Large intestine (tissue), 3 donors: ENCODE data around the gene TBC1D24. TPM values are rescaled to one million over a fixed set of nuclear protein-coding genes. Genes with fewer than 3 reads are reported as not detected.

Experiments used
- DNase-seq, 2 donors: peaks; one replicate each; pipeline versions ENCODE4 v3.0.0 to v3.0.0-alpha.2; 2013
- H3K27ac ChIP-seq: one replicate; pipeline ENCODE4 v1.5.1; 2013; ENCODE audit warnings: low read length
- H3K27me3 ChIP-seq: 2 replicates; pipeline ENCODE4 v1.6.1; 2013; ENCODE audit warnings: low read length; ENCODE audit not compliant: control insufficient read depth, insufficient read depth
- H3K36me3 ChIP-seq: 2 replicates; pipeline ENCODE4 v1.6.1; 2013; ENCODE audit warnings: low read length; ENCODE audit not compliant: control insufficient read depth, insufficient read depth
- H3K4me1 ChIP-seq: one replicate; pipeline ENCODE4 v1.6.1; 2013; ENCODE audit warnings: low read length; ENCODE audit not compliant: control insufficient read depth, insufficient read depth
- H3K4me3 ChIP-seq: one replicate; pipeline ENCODE4 v1.5.1; 2013; ENCODE audit warnings: low read length
- H3K9me3 ChIP-seq: one replicate; pipeline ENCODE4 v1.6.1; 2013; ENCODE audit warnings: mild to moderate bottlenecking, low read depth, low read length, moderate library complexity; ENCODE audit not compliant: control insufficient read depth
- WGBS: methylation state at CpG from one replicate; pipeline ENCODE4 v1.1.5; 2013; ENCODE audit warnings: low lambda C conversion rate; ENCODE audit not compliant: insufficient coverage; 5-methylcytosine and 5-hydroxymethylcytosine counted together
- polyA plus RNA-seq: library from polyadenylated mRNA; unstranded; fragments of 120-200 nt; gene quantifications from one replicate; pipeline ENCODE4 v1.2.1, GENCODE V29; 2013

TBC1D24 gene
- polyA plus RNA-seq, 1 donor: 15.1 TPM

- DNase-seq: peak; percentile 90 to 92
- H3K27me3 ChIP-seq: no peaks in the 10 kb centered on the region
- peak within 1 kb of the TSS; percentile 79 for H3K4me3 ChIP-seq
- WGBS: no CpG with 5 or more reads among the region's 83 CpGs
- peak within 1 kb of the TSS; percentile 89 for H3K27ac ChIP-seq
- peaks cover 69% of the 10 kb centered on the region for H3K4me1 ChIP-seq
- peaks cover 34% of the 10 kb centered on the region for H3K36me3 ChIP-seq
- peaks cover 6% of the 10 kb centered on the region for H3K9me3 ChIP-seq
These were observed 45.3 kb downstream of the TBC1D24 start, which contains the start of gene AMDHD2 for GRCh38 chr16:2520097-2520783. TSS of gene AMDHD2 (plus strand) at chr16:2520371. CDS start at chr16:2520459, 88 bp downstream.

- Histone ChIP-seq H3K4me3 (peak overlapping the region; percentile 79), H3K27me3 (no peaks in the 10 kb centered on the region), H3K36me3 (peaks cover 36% of the 10 kb centered on the region), H3K27ac (peak overlapping the region; percentile 89), H3K4me1 (peaks cover 67% of the 10 kb centered on the region), H3K9me3 (peaks cover 6% of the 10 kb centered on the region)
- no CpG with 5 or more reads among the region's 41 CpGs for WGBS
- DNase-seq: peak; percentile 58 to 76
These were observed 46.0 kb downstream of the TBC1D24 start for GRCh38 chr16:2520784-2521531.

GRCh38 chr16:2523801-2524231 lies 48.9 kb downstream of the TBC1D24 start:
- H3K27me3 ChIP-seq: no peaks in the 10 kb centered on the region
- peaks cover 47% of the 10 kb centered on the region for H3K36me3 ChIP-seq
- no CpG with 5 or more reads among the region's 6 CpGs for WGBS
- peaks cover 60% of the 10 kb centered on the region for H3K4me1 ChIP-seq
- H3K27ac ChIP-seq: peak overlapping the region; percentile 77
- peak overlapping the region; percentile 5 for H3K4me3 ChIP-seq
- H3K9me3 ChIP-seq: peaks cover 6% of the 10 kb centered on the region
- DNase-seq: peak; percentile 68 to 82

GRCh38 chr16:2524339-2524938 lies 49.5 kb downstream of the TBC1D24 start:
- Histone ChIP-seq H3K9me3 (peaks cover 1% of the 10 kb centered on the region), H3K4me1 (peaks cover 55% of the 10 kb centered on the region), H3K27me3 (no peaks in the 10 kb centered on the region), H3K4me3 (peak overlapping the region; percentile 5), H3K27ac (peak overlapping the region; percentile 77), H3K36me3 (peaks cover 47% of the 10 kb centered on the region)
- peak; percentile 65 to 88 for DNase-seq
- WGBS: 42% methylated on average over 3 of the region's 9 CpGs

GRCh38 chr16:2526135-2526534 lies 51.2 kb downstream of the TBC1D24 start:
- H3K4me1 ChIP-seq: peaks cover 54% of the 10 kb centered on the region
- no peaks in the 10 kb centered on the region for H3K27me3 ChIP-seq
- H3K4me3 ChIP-seq: no peak overlapping the region
- WGBS: no CpG with 5 or more reads among the region's 8 CpGs
- H3K36me3 ChIP-seq: peaks cover 55% of the 10 kb centered on the region
- no peak for DNase-seq
- H3K27ac ChIP-seq: peak overlapping the region; percentile 25
- no peaks in the 10 kb centered on the region for H3K9me3 ChIP-seq

- H3K4me3 ChIP-seq: no peak overlapping the region
- no peak for DNase-seq
- H3K27ac ChIP-seq: no peak overlapping the region
- no peaks in the 10 kb centered on the region for H3K27me3 ChIP-seq
- peaks cover 53% of the 10 kb centered on the region for H3K4me1 ChIP-seq
- no CpG with 5 or more reads among the region's 12 CpGs for WGBS
- H3K36me3 ChIP-seq: peaks cover 52% of the 10 kb centered on the region
- H3K9me3 ChIP-seq: no peaks in the 10 kb centered on the region
These were observed 52.3 kb downstream of the TBC1D24 start for GRCh38 chr16:2527071-2527783.

- no CpG with 5 or more reads among the region's 24 CpGs for WGBS
- peaks cover 52% of the 10 kb centered on the region for H3K4me1 ChIP-seq
These were observed 52.8 kb downstream of the TBC1D24 start for GRCh38 chr16:2527784-2528100.

GRCh38 chr16:2528161-2529060 lies 53.5 kb downstream of the TBC1D24 start:
- peaks cover 46% of the 10 kb centered on the region for H3K36me3 ChIP-seq
- H3K27me3 ChIP-seq: no peaks in the 10 kb centered on the region
- H3K4me3 ChIP-seq: no peak overlapping the region
- H3K9me3 ChIP-seq: no peaks in the 10 kb centered on the region
- H3K27ac ChIP-seq: no peak overlapping the region
- peaks cover 46% of the 10 kb centered on the region for H3K4me1 ChIP-seq
- no peak for DNase-seq
- WGBS: no CpG with 5 or more reads among the region's 36 CpGs

More at GRCh38 chr16:2527784-2528100, 52.8 kb downstream of the TBC1D24 start:
- H3K9me3 ChIP-seq: no peaks in the 10 kb centered on the region
- H3K36me3 ChIP-seq: peaks cover 51% of the 10 kb centered on the region
- H3K4me3 ChIP-seq: no peak overlapping the region
- H3K27me3 ChIP-seq: no peaks in the 10 kb centered on the region
- no peak for DNase-seq
- H3K27ac ChIP-seq: no peak overlapping the region

- WGBS: no CpG with 5 or more reads among the region's 32 CpGs
- Histone ChIP-seq H3K4me3 (no peak overlapping the region), H3K36me3 (peaks cover 44% of the 10 kb centered on the region), H3K27me3 (no peaks in the 10 kb centered on the region), H3K27ac (no peak overlapping the region), H3K4me1 (peaks cover 38% of the 10 kb centered on the region), H3K9me3 (no peaks in the 10 kb centered on the region)
- no peak for DNase-seq
These were observed 54.4 kb downstream of the TBC1D24 start for GRCh38 chr16:2529061-2529931.
